ENCODE data around the gene MYO5A.
"Not testable (repeated sequence)": the region's sequence is repeated elsewhere in the genome, so short reads cannot be mapped to it uniquely, and the experiment has no call there.

MYO5A gene

GRCh38 chr15:52515343-52515742 is 13.3 kb downstream of the MYO5A start:
- H3K4me3 ChIP-seq (replicated peaks; ENCODE audit: low read depth, low read length) = no peak overlapping the region
- no peak for TF ChIP-seq CTCF (IDR thresholded peaks at IDR 0.05; ENCODE audit: low read depth, low read length, missing control alignments)
- DNase-seq (ENCODE audit: extremely low read depth, low read depth) = no peak

GRCh38 chr15:52514482-52514881 is 14.2 kb downstream of the MYO5A start:
- no peak overlapping the region for H3K4me3 ChIP-seq (replicated peaks; ENCODE audit: low read depth, low read length)
- TF ChIP-seq CTCF (IDR thresholded peaks at IDR 0.05; ENCODE audit: low read depth, low read length, missing control alignments) = no peak
- DNase-seq (ENCODE audit: extremely low read depth, low read depth) = no peak

- DNase-seq (ENCODE audit: extremely low read depth, low read depth); H3K4me3 ChIP-seq (replicated peaks; ENCODE audit: low read depth, low read length): not testable (repeated sequence)
Observed at GRCh38 chr15:52512869-52513268, 15.8 kb downstream of the MYO5A start.

- TF ChIP-seq CTCF (IDR thresholded peaks at IDR 0.05; ENCODE audit: low read depth, low read length, missing control alignments) = no peak
- no peak for DNase-seq (ENCODE audit: extremely low read depth, low read depth)
Observed at GRCh38 chr15:52511084-52511483, 17.6 kb downstream of the MYO5A start.

GRCh38 chr15:52509500-52510245 is 19.0 kb downstream of the MYO5A start:
- TF ChIP-seq CTCF (IDR thresholded peaks at IDR 0.05; ENCODE audit: low read depth, low read length, missing control alignments) = no peak
- no peak overlapping the region for H3K4me3 ChIP-seq (replicated peaks; ENCODE audit: low read depth, low read length)
- DNase-seq (ENCODE audit: extremely low read depth, low read depth) = no peak

More at GRCh38 chr15:52511084-52511483, 17.6 kb downstream of the MYO5A start:
- H3K4me3 ChIP-seq (replicated peaks; ENCODE audit: low read depth, low read length) = no peak overlapping the region

GRCh38 chr15:52506549-52506948 is 22.1 kb downstream of the MYO5A start:
- H3K4me3 ChIP-seq (replicated peaks; ENCODE audit: low read depth, low read length) = no peak overlapping the region
- TF ChIP-seq CTCF (IDR thresholded peaks at IDR 0.05; ENCODE audit: low read depth, low read length, missing control alignments) = no peak
- DNase-seq (ENCODE audit: extremely low read depth, low read depth) = no peak

- DNase-seq (ENCODE audit: extremely low read depth, low read depth) = no peak
- H3K4me3 ChIP-seq (replicated peaks; ENCODE audit: low read depth, low read length) = no peak overlapping the region
- no peak for TF ChIP-seq CTCF (IDR thresholded peaks at IDR 0.05; ENCODE audit: low read depth, low read length, missing control alignments)
Observed at GRCh38 chr15:52505151-52505550, 23.5 kb downstream of the MYO5A start.
